ENCODE results near the gene HLF.

- TF ChIP-seq ELK1 (IDR thresholded peaks at IDR 0.05; ENCODE audit: borderline replicate concordance, low read depth, low read length) (no peak), FOS (IDR thresholded peaks at IDR 0.05; ENCODE audit: low read depth, low read length) (no peak), MAFK (IDR thresholded peaks at IDR 0.05; ENCODE audit: low read depth, low read length) (no peak), CTCF (conservative IDR thresholded peaks at IDR 0.05; ENCODE audit: low read depth, low read length) (no peak), MAZ (IDR thresholded peaks at IDR 0.05; ENCODE audit: borderline replicate concordance, low read depth, low read length) (no peak), RFX5 (IDR thresholded peaks at IDR 0.05; ENCODE audit: low read depth, low read length) (no peak), SMC3 (IDR thresholded peaks at IDR 0.05; ENCODE audit: low read depth, low read length) (no peak), CHD1 (IDR thresholded peaks at IDR 0.05; ENCODE audit: low read depth, low read length) (no peak)
Measured at GRCh38 chr17:55302407-55302787, 37.6 kb downstream of the HLF start.

All from IMR-90 (cell line).